HepG2 (cell line): ENCODE results near the gene ELAC2. TPM values are rescaled to one million over a fixed set of nuclear protein-coding genes. Genes with fewer than 3 reads are reported as not detected.

ENCODE experiments used
- ATAC-seq: fragments of 200-7000 bp; cut with Tn5 transposase; 3 replicates; pipeline ENCODE4 v1.9.1; 2020; ENCODE audit warnings: mild to moderate bottlenecking, moderate library complexity
- BruUV-seq: library from RNA; stranded (reverse); fragments of 400-500 nt; replicated peaks from 2 replicates; lab custom pipeline; 2021; lab: Mats Ljungman, UMichigan
- CTCF ChIA-PET: fragments of 300-600 bp; formaldehyde crosslinking; extraction: SDS; loops from one replicate; lab custom pipeline; 2021; ENCODE audit warnings: low total read pairs, inconsistent platforms, low intra/inter-chr PET ratio; lab: Yijun Ruan, JAX
- POLR2A ChIA-PET: fragments of 350-600 bp; sonication (Branson Sonifier 250); formaldehyde crosslinking; loops from one replicate; lab custom pipeline; 2020; ENCODE audit warnings: antibody characterized with exemption, inconsistent platforms; lab: Yijun Ruan, JAX
- DNase-seq: peaks from one replicate; pipeline ENCODE4 v3.0.0-alpha.2; 2015; ENCODE audit warnings: low spot score
- FAIRE-seq: peaks from 3 replicates; lab custom pipeline; 2011; peaks lifted over from hg19 to GRCh38; lab: Jason Lieb, UNC
- H2AFZ ChIP-seq: one replicate; pipeline ENCODE4 v1.6.1; 2011; ENCODE audit warnings: low read length, inconsistent platforms
- H3K27ac ChIP-seq: fragments of 300-600 bp; 3 replicates; pipeline ENCODE4 v1.8.0; 2011; ENCODE audit warnings: mixed run types, mild to moderate bottlenecking, mixed read lengths, low read length, inconsistent platforms; ENCODE audit not compliant: insufficient read depth; ENCODE audit errors: extremely low read length
- H3K27me3 ChIP-seq, 2 experiments: fragments of 200-600 bp in 1 of 2; 2 replicates in 1 of 2; 3 replicates in 1 of 2; pipeline versions ENCODE4 v1.6.0 to v1.8.0; 2011; ENCODE audit warnings: low read length in 2 of 2, mild to moderate bottlenecking in 2 of 2, moderate library complexity in 2 of 2, inconsistent platforms in 1 of 2; ENCODE audit not compliant: insufficient read depth in 2 of 2, control insufficient read depth in 1 of 2
- H3K36me3 ChIP-seq, 2 experiments: fragments of 200-600 bp in 1 of 2; replicated peaks in 1 of 2; 2 replicates in 1 of 2; 3 replicates in 1 of 2; pipeline versions ENCODE4 v1.5.1 to v1.8.0; 2011; ENCODE audit warnings: low read length in 2 of 2, inconsistent platforms in 1 of 2; ENCODE audit not compliant: insufficient read depth in 2 of 2, control insufficient read depth in 1 of 2
- H3K4me1 ChIP-seq: 2 replicates; pipeline ENCODE4 v1.5.1; 2012; ENCODE audit warnings: low read length, inconsistent platforms; ENCODE audit not compliant: insufficient read depth
- H3K4me2 ChIP-seq: 2 replicates; pipeline ENCODE4 v1.6.0; 2011; ENCODE audit warnings: low read depth, low read length, inconsistent platforms
- H3K4me3 ChIP-seq, 3 experiments: fragments of 200-600 bp in 1 of 3; sonication (generic), shearing (Covaris generic) in 1 of 3; replicated peaks in 1 of 3; 2 replicates each; pipeline ENCODE4 v1.5.1; 2011 to 2016; ENCODE audit warnings: low read length in 3 of 3, inconsistent platforms in 2 of 3, low read depth in 2 of 3, mild to moderate bottlenecking in 2 of 3, control low read depth in 1 of 3, mixed read lengths in 1 of 3; ENCODE audit not compliant: insufficient read depth in 1 of 3
- H3K79me2 ChIP-seq: one replicate; pipeline ENCODE4 v1.6.1; 2011; ENCODE audit warnings: low read length, inconsistent platforms; ENCODE audit not compliant: insufficient read depth
- H3K9ac ChIP-seq: 2 replicates; pipeline ENCODE4 v1.6.0; 2011; ENCODE audit warnings: mild to moderate bottlenecking, low read depth, low read length, inconsistent platforms; ENCODE audit not compliant: insufficient read depth
- H3K9me3 ChIP-seq: 2 replicates; pipeline ENCODE4 v1.5.1; 2012; ENCODE audit warnings: mild to moderate bottlenecking, low read length
- H4K20me1 ChIP-seq: 2 replicates; pipeline ENCODE4 v1.6.0; 2011; ENCODE audit warnings: inconsistent platforms, mild to moderate bottlenecking, low read length, moderate library complexity; ENCODE audit not compliant: insufficient read depth
- DMAP1 ChIP-seq: IDR thresholded peaks from 2 replicates; pipeline ENCODE4 v1.6.1; 2016
- GLI4 ChIP-seq: sonication (generic); formaldehyde crosslinking; IDR thresholded peaks from 2 replicates; pipeline ENCODE4 v1.5.1; 2020; ENCODE audit warnings: missing genetic modification reagents, mild to moderate bottlenecking, moderate library complexity, borderline replicate concordance
- HDAC2 ChIP-seq: sonication (generic); formaldehyde crosslinking; IDR thresholded peaks from 2 replicates; pipeline ENCODE4 v1.4.0; 2020; ENCODE audit warnings: missing genetic modification reagents
- JUND ChIP-seq: sonication (generic); formaldehyde crosslinking; IDR thresholded peaks from 2 replicates; pipeline ENCODE4 v1.8.0; 2022; ENCODE audit warnings: mild to moderate bottlenecking, missing genetic modification reagents
- KDM5B ChIP-seq: sonication (generic); formaldehyde crosslinking; IDR thresholded peaks from 2 replicates; pipeline ENCODE4 v1.4.0; 2020; ENCODE audit warnings: missing genetic modification reagents, mild to moderate bottlenecking, borderline replicate concordance
- NRL ChIP-seq: sonication (generic); formaldehyde crosslinking; IDR thresholded peaks from 2 replicates; pipeline ENCODE4 v1.5.0; 2020; ENCODE audit warnings: missing genetic modification reagents, mild to moderate bottlenecking, moderate library complexity, borderline replicate concordance
- SETDB1 ChIP-seq: sonication (generic); formaldehyde crosslinking; IDR thresholded peaks from 2 replicates; pipeline ENCODE4 v1.5.1; 2020; ENCODE audit warnings: missing genetic modification reagents, mild to moderate bottlenecking, borderline replicate concordance
- SMC3 ChIP-seq: IDR thresholded peaks from 2 replicates; pipeline ENCODE4 v1.6.1; 2011; ENCODE audit warnings: low read length, improper control_type of control experiment
- TARDBP ChIP-seq: sonication (generic); formaldehyde crosslinking; IDR thresholded peaks from 2 replicates; pipeline ENCODE4 v1.8.0; 2022; ENCODE audit warnings: mild to moderate bottlenecking, missing genetic modification reagents
- THAP7 ChIP-seq: sonication (generic); formaldehyde crosslinking; IDR thresholded peaks from 2 replicates; pipeline ENCODE4 v1.8.1; 2023; ENCODE audit warnings: mild to moderate bottlenecking, missing genetic modification reagents
- ZBTB43 ChIP-seq: sonication (generic); formaldehyde crosslinking; conservative IDR thresholded peaks from 2 replicates; pipeline ENCODE4 v1.4.0; 2020; ENCODE audit warnings: missing genetic modification reagents
- ZNF121 ChIP-seq: sonication (generic); formaldehyde crosslinking; IDR thresholded peaks from 2 replicates; pipeline ENCODE4 v1.5.0; 2020; ENCODE audit warnings: mild to moderate bottlenecking, missing genetic modification reagents
- ZNF280B ChIP-seq: sonication (generic); formaldehyde crosslinking; IDR thresholded peaks from 2 replicates; pipeline ENCODE4 v1.5.0; 2020; ENCODE audit warnings: missing genetic modification reagents, mild to moderate bottlenecking, borderline replicate concordance
- ZNF614 ChIP-seq: IDR thresholded peaks from 2 replicates; pipeline ENCODE4 v1.6.1; 2018; ENCODE audit warnings: missing biosample characterization, missing genetic modification reagents, inconsistent platforms, borderline replicate concordance
- ZNF644 ChIP-seq: IDR thresholded peaks from 2 replicates; pipeline ENCODE4 v1.6.1; 2016; ENCODE audit warnings: low read depth
- ZNF713 ChIP-seq: sonication (generic); formaldehyde crosslinking; IDR thresholded peaks from 2 replicates; pipeline ENCODE4 v1.4.0; 2020; ENCODE audit warnings: mild to moderate bottlenecking, missing genetic modification reagents
- WGBS: methylation state at CpG from one replicate; pipeline ENCODE4 v1.1.6; 2017; ENCODE audit warnings: low lambda C conversion rate; 5-methylcytosine and 5-hydroxymethylcytosine counted together
- in situ Hi-C: cut with HindIII; loops from 2 replicates; pipeline ENCODE4 v1.10.0; 2017; ENCODE audit warnings: low pct_unique_long_range_greater_than_20kb; ENCODE audit not compliant: extremely low pct_ligation_motif_present
- intact Hi-C: fragments of 100-400 bp; cut with micrococcal nuclease; formaldehyde crosslinking; loops from one replicate; pipeline ENCODE4 v1.10.0; 2022; ENCODE audit not compliant: unreplicated experiment
- polyA plus RNA-seq, 8 experiments: library from polyadenylated mRNA; depleted of rRNA in 3 of 8; stranded (reverse) in 7 of 8; unstranded in 1 of 8; fragments of >200 nt; fragmentation: Illumina TruSeq in 4 of 8; extraction: Trizol in 4 of 8; gene quantifications; 2 replicates each; pipeline versions ENCODE4 v1.2.1 to v1.2.3, GENCODE V29; 2011 to 2016; ENCODE audit warnings: low read depth in 4 of 8, missing spikeins in 1 of 8, mixed read lengths in 1 of 8; ENCODE audit not compliant: insufficient read depth in 1 of 8
- total RNA-seq, 5 experiments: library from RNA; depleted of rRNA; stranded (reverse); fragments of >200 nt; fragmentation: Illumina TruSeq; extraction: Trizol; gene quantifications; 2 replicates each; pipeline ENCODE4 v1.2.3, GENCODE V29; 2016; ENCODE audit warnings: low read depth in 1 of 5
- TF ChIP-seq, protein P1 (sequence below): sonication (generic); formaldehyde crosslinking; IDR thresholded peaks from 2 replicates; pipeline ENCODE4 v1.4.0; 2020; ENCODE audit warnings: missing genetic modification reagents
- TF ChIP-seq, protein P2 (sequence below): sonication (generic); formaldehyde crosslinking; IDR thresholded peaks from 2 replicates; pipeline ENCODE4 v1.4.0; 2020; ENCODE audit warnings: mild to moderate bottlenecking, missing genetic modification reagents

Gene ELAC2
- total and polyA plus RNA-seq, 2 of the 13 experiments (the other 11 are each of a cell fraction or from before 2014, with no cell fraction given), result 35.6 to 50.4 TPM

GRCh38 chr17:12998874-12999273 is 19.0 kb downstream of the ELAC2 start (continued):
- TF ChIP-seq ZNF280B (CRISPR knock-in tag) (no peak), ZNF713 (no peak)
- TF ChIP-seq, all 625 proteins: peak for 0

GRCh38 chr17:12998461-12998860 is 19.4 kb downstream of the ELAC2 start:
- no peaks in the 10 kb centered on the region for H3K79me2 ChIP-seq
- ChIA-PET POLR2A (no interaction called here), CTCF (no interaction called here)
- no peak overlapping the region for H2AFZ ChIP-seq
- H3K9me3 ChIP-seq, result no peaks in the 10 kb centered on the region
- FAIRE-seq (no peak), ATAC-seq (no peak), DNase-seq (no peak)
- in situ Hi-C loops (no loop called here), intact Hi-C loops (no loop called here)
- peaks cover 39 to 89% of the 10 kb centered on the region in 2 experiments for H3K36me3 ChIP-seq
- no peak overlapping the region for H3K4me2 ChIP-seq
- H3K4me1 ChIP-seq, result no peaks in the 10 kb centered on the region
- WGBS, result 96% methylated on average over 8 of the region's 8 CpGs
- H4K20me1 ChIP-seq, result no peaks in the 10 kb centered on the region
- no peak overlapping the region for H3K27ac ChIP-seq
- H3K27me3 ChIP-seq, result no peaks in the 10 kb centered on the region
- H3K4me3 ChIP-seq, result no peak overlapping the region
- H3K9ac ChIP-seq, result no peak overlapping the region
- BruUV-seq, result no TSS peak
- TF ChIP-seq JUND (CRISPR knock-in tag), result no peak
- TF ChIP-seq SETDB1 (CRISPR knock-in tag), result no peak
- no peak for TF ChIP-seq DMAP1
- TF ChIP-seq NRL (CRISPR knock-in tag), result no peak
- no peak for TF ChIP-seq ZNF121 (CRISPR knock-in tag)
- TF ChIP-seq ZNF644 (CRISPR knock-in tag), result no peak
- TF ChIP-seq KDM5B (CRISPR knock-in tag), result no peak
- TF ChIP-seq TARDBP, result no peak
- no peak for TF ChIP-seq GLI4 (CRISPR knock-in tag)
- no peak for TF ChIP-seq THAP7 (CRISPR knock-in tag)
- TF ChIP-seq, protein P1, sequence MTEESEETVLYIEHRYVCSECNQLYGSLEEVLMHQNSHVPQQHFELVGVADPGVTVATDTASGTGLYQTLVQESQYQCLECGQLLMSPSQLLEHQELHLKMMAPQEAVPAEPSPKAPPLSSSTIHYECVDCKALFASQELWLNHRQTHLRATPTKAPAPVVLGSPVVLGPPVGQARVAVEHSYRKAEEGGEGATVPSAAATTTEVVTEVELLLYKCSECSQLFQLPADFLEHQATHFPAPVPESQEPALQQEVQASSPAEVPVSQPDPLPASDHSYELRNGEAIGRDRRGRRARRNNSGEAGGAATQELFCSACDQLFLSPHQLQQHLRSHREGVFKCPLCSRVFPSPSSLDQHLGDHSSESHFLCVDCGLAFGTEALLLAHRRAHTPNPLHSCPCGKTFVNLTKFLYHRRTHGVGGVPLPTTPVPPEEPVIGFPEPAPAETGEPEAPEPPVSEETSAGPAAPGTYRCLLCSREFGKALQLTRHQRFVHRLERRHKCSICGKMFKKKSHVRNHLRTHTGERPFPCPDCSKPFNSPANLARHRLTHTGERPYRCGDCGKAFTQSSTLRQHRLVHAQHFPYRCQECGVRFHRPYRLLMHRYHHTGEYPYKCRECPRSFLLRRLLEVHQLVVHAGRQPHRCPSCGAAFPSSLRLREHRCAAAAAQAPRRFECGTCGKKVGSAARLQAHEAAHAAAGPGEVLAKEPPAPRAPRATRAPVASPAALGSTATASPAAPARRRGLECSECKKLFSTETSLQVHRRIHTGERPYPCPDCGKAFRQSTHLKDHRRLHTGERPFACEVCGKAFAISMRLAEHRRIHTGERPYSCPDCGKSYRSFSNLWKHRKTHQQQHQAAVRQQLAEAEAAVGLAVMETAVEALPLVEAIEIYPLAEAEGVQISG (CRISPR knock-in tag), result no peak
- TF ChIP-seq ZBTB43 (CRISPR knock-in tag), result no peak
- no peak for TF ChIP-seq HDAC2 (CRISPR knock-in tag)
- no peak for TF ChIP-seq ZNF614
- TF ChIP-seq, protein P2, sequence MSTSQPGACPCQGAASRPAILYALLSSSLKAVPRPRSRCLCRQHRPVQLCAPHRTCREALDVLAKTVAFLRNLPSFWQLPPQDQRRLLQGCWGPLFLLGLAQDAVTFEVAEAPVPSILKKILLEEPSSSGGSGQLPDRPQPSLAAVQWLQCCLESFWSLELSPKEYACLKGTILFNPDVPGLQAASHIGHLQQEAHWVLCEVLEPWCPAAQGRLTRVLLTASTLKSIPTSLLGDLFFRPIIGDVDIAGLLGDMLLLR (CRISPR knock-in tag), result no peak
- TF ChIP-seq SMC3, result no peak
